ENCODE results near the gene NUBP2.

DNA sequence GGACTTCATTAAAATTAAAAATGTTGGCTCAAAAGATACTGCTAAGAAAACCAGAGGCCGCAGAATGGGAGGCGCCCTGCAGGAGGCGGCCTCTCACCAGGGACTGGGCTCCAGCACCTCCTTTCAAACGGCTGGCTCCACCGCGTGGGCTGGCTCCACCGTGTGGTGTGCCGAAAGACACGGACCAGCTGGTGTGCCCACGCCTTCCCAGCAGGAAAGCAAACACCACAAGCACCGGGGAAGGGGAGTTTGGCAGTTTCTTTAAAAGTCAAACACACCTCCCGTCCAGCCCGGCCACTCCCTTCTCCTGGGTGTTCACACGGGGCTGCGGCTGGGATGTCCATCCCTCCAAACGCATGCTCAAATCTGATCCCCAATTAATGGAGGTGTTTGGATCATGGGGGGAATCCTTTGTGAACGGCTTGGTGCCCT, 30.0 kb downstream of the NUBP2 start:
- TF ChIP-seq POLR2AphosphoS5 (IDR thresholded peaks at IDR 0.05; ENCODE audit: low read depth) (no peak), CREB1 (CRISPR knock-in tag; IDR thresholded peaks at IDR 0.05; ENCODE audit: low read depth) (no peak), EZH2 (IDR thresholded peaks at IDR 0.05; ENCODE audit: low read depth, unreplicated experiment) (no peak), EZH2phosphoT487 (IDR thresholded peaks at IDR 0.05; ENCODE audit: unreplicated experiment) (no peak)
- TF ChIP-seq, protein P1, sequence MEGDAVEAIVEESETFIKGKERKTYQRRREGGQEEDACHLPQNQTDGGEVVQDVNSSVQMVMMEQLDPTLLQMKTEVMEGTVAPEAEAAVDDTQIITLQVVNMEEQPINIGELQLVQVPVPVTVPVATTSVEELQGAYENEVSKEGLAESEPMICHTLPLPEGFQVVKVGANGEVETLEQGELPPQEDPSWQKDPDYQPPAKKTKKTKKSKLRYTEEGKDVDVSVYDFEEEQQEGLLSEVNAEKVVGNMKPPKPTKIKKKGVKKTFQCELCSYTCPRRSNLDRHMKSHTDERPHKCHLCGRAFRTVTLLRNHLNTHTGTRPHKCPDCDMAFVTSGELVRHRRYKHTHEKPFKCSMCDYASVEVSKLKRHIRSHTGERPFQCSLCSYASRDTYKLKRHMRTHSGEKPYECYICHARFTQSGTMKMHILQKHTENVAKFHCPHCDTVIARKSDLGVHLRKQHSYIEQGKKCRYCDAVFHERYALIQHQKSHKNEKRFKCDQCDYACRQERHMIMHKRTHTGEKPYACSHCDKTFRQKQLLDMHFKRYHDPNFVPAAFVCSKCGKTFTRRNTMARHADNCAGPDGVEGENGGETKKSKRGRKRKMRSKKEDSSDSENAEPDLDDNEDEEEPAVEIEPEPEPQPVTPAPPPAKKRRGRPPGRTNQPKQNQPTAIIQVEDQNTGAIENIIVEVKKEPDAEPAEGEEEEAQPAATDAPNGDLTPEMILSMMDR (conservative IDR thresholded peaks at IDR 0.05; ENCODE audit: low read depth in 2 of 2): peak; percentile 66 to 72
- TF ChIP-seq, protein P2, sequence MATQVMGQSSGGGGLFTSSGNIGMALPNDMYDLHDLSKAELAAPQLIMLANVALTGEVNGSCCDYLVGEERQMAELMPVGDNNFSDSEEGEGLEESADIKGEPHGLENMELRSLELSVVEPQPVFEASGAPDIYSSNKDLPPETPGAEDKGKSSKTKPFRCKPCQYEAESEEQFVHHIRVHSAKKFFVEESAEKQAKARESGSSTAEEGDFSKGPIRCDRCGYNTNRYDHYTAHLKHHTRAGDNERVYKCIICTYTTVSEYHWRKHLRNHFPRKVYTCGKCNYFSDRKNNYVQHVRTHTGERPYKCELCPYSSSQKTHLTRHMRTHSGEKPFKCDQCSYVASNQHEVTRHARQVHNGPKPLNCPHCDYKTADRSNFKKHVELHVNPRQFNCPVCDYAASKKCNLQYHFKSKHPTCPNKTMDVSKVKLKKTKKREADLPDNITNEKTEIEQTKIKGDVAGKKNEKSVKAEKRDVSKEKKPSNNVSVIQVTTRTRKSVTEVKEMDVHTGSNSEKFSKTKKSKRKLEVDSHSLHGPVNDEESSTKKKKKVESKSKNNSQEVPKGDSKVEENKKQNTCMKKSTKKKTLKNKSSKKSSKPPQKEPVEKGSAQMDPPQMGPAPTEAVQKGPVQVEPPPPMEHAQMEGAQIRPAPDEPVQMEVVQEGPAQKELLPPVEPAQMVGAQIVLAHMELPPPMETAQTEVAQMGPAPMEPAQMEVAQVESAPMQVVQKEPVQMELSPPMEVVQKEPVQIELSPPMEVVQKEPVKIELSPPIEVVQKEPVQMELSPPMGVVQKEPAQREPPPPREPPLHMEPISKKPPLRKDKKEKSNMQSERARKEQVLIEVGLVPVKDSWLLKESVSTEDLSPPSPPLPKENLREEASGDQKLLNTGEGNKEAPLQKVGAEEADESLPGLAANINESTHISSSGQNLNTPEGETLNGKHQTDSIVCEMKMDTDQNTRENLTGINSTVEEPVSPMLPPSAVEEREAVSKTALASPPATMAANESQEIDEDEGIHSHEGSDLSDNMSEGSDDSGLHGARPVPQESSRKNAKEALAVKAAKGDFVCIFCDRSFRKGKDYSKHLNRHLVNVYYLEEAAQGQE (IDR thresholded peaks at IDR 0.05; ENCODE audit: unreplicated experiment): no peak
- TF ChIP-seq, protein P3, sequence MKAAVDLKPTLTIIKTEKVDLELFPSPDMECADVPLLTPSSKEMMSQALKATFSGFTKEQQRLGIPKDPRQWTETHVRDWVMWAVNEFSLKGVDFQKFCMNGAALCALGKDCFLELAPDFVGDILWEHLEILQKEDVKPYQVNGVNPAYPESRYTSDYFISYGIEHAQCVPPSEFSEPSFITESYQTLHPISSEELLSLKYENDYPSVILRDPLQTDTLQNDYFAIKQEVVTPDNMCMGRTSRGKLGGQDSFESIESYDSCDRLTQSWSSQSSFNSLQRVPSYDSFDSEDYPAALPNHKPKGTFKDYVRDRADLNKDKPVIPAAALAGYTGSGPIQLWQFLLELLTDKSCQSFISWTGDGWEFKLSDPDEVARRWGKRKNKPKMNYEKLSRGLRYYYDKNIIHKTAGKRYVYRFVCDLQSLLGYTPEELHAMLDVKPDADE (IDR thresholded peaks at IDR 0.05): no peak
